Trophoblast cell (in vitro differentiated cells and primary cell): ENCODE measurements around the gene MPDU1.

ENCODE experiments used
- DNase-seq, 2 donors: peaks; one replicate each; pipeline ENCODE4 v3.0.0-alpha.2; 2016
- H2AFZ ChIP-seq: 2 replicates; pipeline ENCODE4 v1.6.1; 2013; ENCODE audit warnings: low read length, moderate library complexity, mild to moderate bottlenecking; ENCODE audit not compliant: insufficient read depth, poor library complexity
- H2AK5ac ChIP-seq: 2 replicates; pipeline ENCODE4 v1.6.1; 2013; ENCODE audit warnings: mild to moderate bottlenecking, low read length
- H2BK120ac ChIP-seq: 2 replicates; pipeline ENCODE4 v1.6.1; 2013; ENCODE audit warnings: low read length, mild to moderate bottlenecking, moderate library complexity; ENCODE audit not compliant: insufficient read depth, poor library complexity
- H2BK12ac ChIP-seq: 2 replicates; pipeline ENCODE4 v1.6.1; 2013; ENCODE audit warnings: mild to moderate bottlenecking, low read length, moderate library complexity
- H2BK5ac ChIP-seq: 2 replicates; pipeline ENCODE4 v1.6.1; 2013; ENCODE audit warnings: low read length, low read depth, moderate library complexity, mild to moderate bottlenecking; ENCODE audit not compliant: poor library complexity
- H3K14ac ChIP-seq: 2 replicates; pipeline ENCODE4 v1.6.1; 2013; ENCODE audit warnings: mild to moderate bottlenecking, low read length
- H3K18ac ChIP-seq: 2 replicates; pipeline ENCODE4 v1.6.1; 2013; ENCODE audit warnings: mild to moderate bottlenecking, low read length
- H3K23ac ChIP-seq: 2 replicates; pipeline ENCODE4 v1.6.1; 2013; ENCODE audit warnings: low read length
- H3K27ac ChIP-seq: 2 replicates; pipeline ENCODE4 v1.5.1; 2013; ENCODE audit warnings: low read depth, mild to moderate bottlenecking, inconsistent platforms, low read length, moderate library complexity
- H3K27me3 ChIP-seq: 2 replicates; pipeline ENCODE4 v1.6.1; 2013; ENCODE audit warnings: inconsistent platforms, mild to moderate bottlenecking, low read length, moderate library complexity; ENCODE audit not compliant: insufficient read depth
- H3K36me3 ChIP-seq, 2 experiments: 1 replicate in 1 of 2; 2 replicates in 1 of 2; pipeline ENCODE4 v1.6.1; 2013; ENCODE audit warnings: low read length in 2 of 2, mild to moderate bottlenecking in 2 of 2, moderate library complexity in 1 of 2; ENCODE audit not compliant: insufficient read depth in 2 of 2, control insufficient read depth in 1 of 2
- H3K4ac ChIP-seq: 2 replicates; pipeline ENCODE4 v1.6.1; 2013; ENCODE audit warnings: low read depth, mild to moderate bottlenecking, low read length, moderate library complexity
- H3K4me1 ChIP-seq, 2 experiments: 1 replicate in 1 of 2; 2 replicates in 1 of 2; pipeline ENCODE4 v1.6.1; 2013; ENCODE audit warnings: low read length in 2 of 2, mild to moderate bottlenecking in 2 of 2, moderate library complexity in 1 of 2; ENCODE audit not compliant: insufficient read depth in 2 of 2, control insufficient read depth in 1 of 2
- H3K4me2 ChIP-seq: 2 replicates; pipeline ENCODE4 v1.6.1; 2013; ENCODE audit warnings: inconsistent platforms, mild to moderate bottlenecking, low read length, moderate library complexity
- H3K4me3 ChIP-seq: 2 replicates; pipeline ENCODE4 v1.5.1; 2013; ENCODE audit warnings: mild to moderate bottlenecking, low read depth, low read length, inconsistent platforms
- H3K79me1 ChIP-seq: one replicate; pipeline ENCODE4 v1.6.1; 2013; ENCODE audit warnings: low read length
- H3K79me2 ChIP-seq: 2 replicates; pipeline ENCODE4 v1.6.1; 2013; ENCODE audit warnings: low read length, mild to moderate bottlenecking; ENCODE audit not compliant: control insufficient read depth, insufficient read depth, poor library complexity
- H3K9ac ChIP-seq: 2 replicates; pipeline ENCODE4 v1.6.1; 2013; ENCODE audit warnings: mild to moderate bottlenecking, low read length
- H3K9me3 ChIP-seq: 2 replicates; pipeline ENCODE4 v1.6.1; 2013; ENCODE audit warnings: low read depth, mild to moderate bottlenecking, control low read depth, inconsistent platforms, low read length; ENCODE audit not compliant: insufficient read depth
- H4K12ac ChIP-seq: 2 replicates; pipeline ENCODE4 v1.6.1; 2013; ENCODE audit warnings: low read depth, mild to moderate bottlenecking, low read length, moderate library complexity
- H4K8ac ChIP-seq: 2 replicates; pipeline ENCODE4 v1.6.1; 2013; ENCODE audit warnings: low read depth, mild to moderate bottlenecking, low read length, moderate library complexity
- H4K91ac ChIP-seq: one replicate; pipeline ENCODE4 v1.6.1; 2013; ENCODE audit warnings: low read depth, mild to moderate bottlenecking, low read length, moderate library complexity
- WGBS: extraction: QIAGEN DNeasy Blood & Tissue Kit; methylation state at CpG from one replicate; pipeline ENCODE4 v1.1.7; 2013; ENCODE audit warnings: missing lambda C conversion rate; ENCODE audit not compliant: insufficient read length, insufficient coverage; ENCODE audit errors: extremely low coverage; 5-methylcytosine and 5-hydroxymethylcytosine counted together

MPDU1 gene

DNA sequence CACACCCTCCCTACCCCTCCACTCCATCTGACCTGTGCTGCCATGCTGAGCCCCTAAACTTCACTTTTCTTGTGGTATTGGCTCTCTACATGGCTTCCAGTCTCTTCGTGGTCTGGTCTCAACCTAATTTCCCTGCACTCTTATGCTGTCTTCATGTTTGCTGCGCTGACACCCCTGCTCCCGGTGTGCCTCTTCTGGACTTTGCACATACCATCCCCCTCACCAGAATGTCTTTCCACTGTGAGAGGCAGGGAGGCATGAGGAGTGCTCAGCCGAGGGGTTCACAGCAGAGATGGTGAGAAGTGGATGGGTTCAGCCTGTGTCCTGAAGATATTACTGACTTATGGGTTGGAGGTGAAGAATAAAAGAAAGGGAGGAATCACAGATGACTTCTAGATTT lies 32.3 kb upstream of the MPDU1 start:
- Histone ChIP-seq H2AFZ (no peak overlapping the region), H3K14ac (no peak overlapping the region), H3K79me2 (no peaks in the 10 kb centered on the region), H3K79me1 (peaks cover 6% of the 10 kb centered on the region), H2BK12ac (no peak overlapping the region), H3K18ac (no peak overlapping the region), H3K27ac (no peak overlapping the region), H3K27me3 (no peaks in the 10 kb centered on the region), H2BK120ac (no peak overlapping the region), H4K12ac (no peak overlapping the region), H4K91ac (no peak overlapping the region), H3K9me3 (no peaks in the 10 kb centered on the region), H3K36me3 (no peaks in the 10 kb centered on the region), H3K4me3 (peak overlapping the region; percentile 23), H2BK5ac (no peak overlapping the region), H3K9ac (no peak overlapping the region), H3K4ac (no peak overlapping the region), H3K23ac (no peak overlapping the region), H3K4me1 (peaks cover 6 to 10% of the 10 kb centered on the region in 2 experiments), H2AK5ac (no peak overlapping the region), H4K8ac (no peak overlapping the region), H3K4me2 (no peak overlapping the region)
- no peak for DNase-seq
- WGBS: no CpG with 5 or more reads among the region's 4 CpGs

DNA sequence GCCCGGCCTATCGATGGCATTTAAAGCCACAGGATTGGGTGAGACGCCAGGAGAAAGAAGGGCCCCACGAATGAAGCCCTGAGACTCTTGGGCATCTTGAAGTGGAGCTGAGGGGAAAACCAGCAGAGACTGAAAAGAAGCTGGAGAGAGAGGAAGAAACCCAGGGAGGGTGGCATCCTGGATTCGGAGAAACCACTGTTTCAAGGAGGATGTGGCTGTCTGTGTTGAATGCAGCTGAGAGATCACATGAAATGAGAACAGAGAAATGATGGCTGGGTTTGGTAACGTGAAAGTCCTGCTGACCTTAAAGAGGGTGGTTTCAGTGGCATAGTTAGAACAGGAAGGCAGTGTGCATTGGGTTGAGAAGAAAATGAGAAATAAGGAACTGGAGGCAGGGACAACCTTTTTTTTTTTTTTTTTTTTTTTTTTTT lies 31.0 kb upstream of the MPDU1 start:
- H2AK5ac ChIP-seq: no peak overlapping the region
- peaks cover 6 to 10% of the 10 kb centered on the region in 2 experiments for H3K4me1 ChIP-seq
- H2BK120ac ChIP-seq: no peak overlapping the region
- no peak overlapping the region for H3K18ac ChIP-seq
- no peak overlapping the region for H3K4ac ChIP-seq
- H3K27ac ChIP-seq: no peak overlapping the region
- H4K12ac ChIP-seq: no peak overlapping the region
- no peaks in the 10 kb centered on the region for H3K36me3 ChIP-seq
- peak in 1 of 2 donors; percentile 24 for DNase-seq
- H2BK12ac ChIP-seq: no peak overlapping the region
- H3K79me1 ChIP-seq: peaks cover 6% of the 10 kb centered on the region
- H2BK5ac ChIP-seq: no peak overlapping the region
- H4K91ac ChIP-seq: no peak overlapping the region
- H2AFZ ChIP-seq: no peak overlapping the region
- no peak overlapping the region for H4K8ac ChIP-seq
- no peak overlapping the region for H3K23ac ChIP-seq
- no peaks in the 10 kb centered on the region for H3K27me3 ChIP-seq
- no peaks in the 10 kb centered on the region for H3K79me2 ChIP-seq
- no peak overlapping the region for H3K4me2 ChIP-seq
- no peak overlapping the region for H3K14ac ChIP-seq
- H3K4me3 ChIP-seq: no peak overlapping the region
- H3K9me3 ChIP-seq: no peaks in the 10 kb centered on the region
- H3K9ac ChIP-seq: no peak overlapping the region
- no CpG with 5 or more reads among the region's 6 CpGs for WGBS

GRCh38 chr17:7553356-7553755 lies 30.3 kb upstream of the MPDU1 start:
- no peak overlapping the region for H2BK12ac ChIP-seq
- H3K79me2 ChIP-seq: no peaks in the 10 kb centered on the region
- H4K12ac ChIP-seq: no peak overlapping the region
- H3K27ac ChIP-seq: no peak overlapping the region
- no peaks in the 10 kb centered on the region for H3K27me3 ChIP-seq
- H3K23ac ChIP-seq: no peak overlapping the region
- no peak overlapping the region for H3K18ac ChIP-seq
- H4K91ac ChIP-seq: no peak overlapping the region
- H3K4me3 ChIP-seq: no peak overlapping the region
- peaks cover 6% of the 10 kb centered on the region for H3K79me1 ChIP-seq
- no peak overlapping the region for H3K9ac ChIP-seq
- no CpG with 5 or more reads among the region's 1 CpG for WGBS
- no peak overlapping the region for H2BK5ac ChIP-seq
- no peak overlapping the region for H3K4me2 ChIP-seq
- no peak overlapping the region for H3K14ac ChIP-seq
- no peak for DNase-seq
- peaks cover 8 to 10% of the 10 kb centered on the region in 2 experiments for H3K4me1 ChIP-seq
- no peak overlapping the region for H2BK120ac ChIP-seq
- H4K8ac ChIP-seq: no peak overlapping the region
- H2AK5ac ChIP-seq: no peak overlapping the region
- H2AFZ ChIP-seq: no peak overlapping the region
- H3K36me3 ChIP-seq: no peaks in the 10 kb centered on the region
- H3K9me3 ChIP-seq: no peaks in the 10 kb centered on the region
- no peak overlapping the region for H3K4ac ChIP-seq

GRCh38 chr17:7555320-7555948 lies 28.2 kb upstream of the MPDU1 start:
- Histone ChIP-seq H3K36me3 (no peaks in the 10 kb centered on the region), H2BK5ac (no peak overlapping the region), H4K12ac (no peak overlapping the region), H3K4ac (no peak overlapping the region), H3K18ac (no peak overlapping the region), H3K79me1 (no peaks in the 10 kb centered on the region), H2AFZ (no peak overlapping the region), H2BK12ac (no peak overlapping the region), H3K4me1 (peaks cover 3 to 4% of the 10 kb centered on the region in 2 experiments), H4K91ac (no peak overlapping the region), H4K8ac (no peak overlapping the region), H3K27ac (no peak overlapping the region), H3K9me3 (no peaks in the 10 kb centered on the region), H3K27me3 (no peaks in the 10 kb centered on the region), H3K4me2 (no peak overlapping the region), H3K14ac (no peak overlapping the region), H2BK120ac (no peak overlapping the region), H3K23ac (no peak overlapping the region), H2AK5ac (no peak overlapping the region), H3K79me2 (no peaks in the 10 kb centered on the region), H3K4me3 (no peak overlapping the region), H3K9ac (no peak overlapping the region)
- no peak for DNase-seq
- no CpG with 5 or more reads among the region's 10 CpGs for whole genome bisulfite sequencing
